ENCODE measurements around the gene ARF1.
A peak's percentile ranks its signal among the peaks of the same experiment; 100 is the strongest.

ARF1 gene

GRCh38 chr1:228071839-228072657 is 10.5 kb upstream of the ARF1 start:
- DNase-seq (ENCODE audit: low spot score), result no peak

GRCh38 chr1:228072658-228073043 is 9.9 kb upstream of the ARF1 start:
- DNase-seq (ENCODE audit: low spot score), result no peak

- no peak for DNase-seq (ENCODE audit: low spot score)
Observed at GRCh38 chr1:228073061-228073856, 9.2 kb upstream of the ARF1 start.

- no peak for DNase-seq (ENCODE audit: low spot score)
Observed at GRCh38 chr1:228073857-228074545, 8.5 kb upstream of the ARF1 start.

- no peak for DNase-seq (ENCODE audit: low spot score)
Observed at GRCh38 chr1:228074954-228075730, 7.4 kb upstream of the ARF1 start.

GRCh38 chr1:228075801-228076271 is 6.7 kb upstream of the ARF1 start:
- DNase-seq (ENCODE audit: low spot score), result no peak

- no peak for DNase-seq (ENCODE audit: low spot score)
Observed at GRCh38 chr1:228076796-228077430, 5.6 kb upstream of the ARF1 start.

GRCh38 chr1:228077565-228078330 is 4.8 kb upstream of the ARF1 start:
- DNase-seq (ENCODE audit: low spot score), result no peak

GRCh38 chr1:228079013-228079412 is 3.5 kb upstream of the ARF1 start:
- no peak for DNase-seq (ENCODE audit: low spot score)

- DNase-seq (ENCODE audit: low spot score), result no peak
Observed at GRCh38 chr1:228079601-228080263, 2.8 kb upstream of the ARF1 start.

- DNase-seq (ENCODE audit: low spot score), result no peak
Observed at GRCh38 chr1:228081144-228081543, 1.4 kb upstream of the ARF1 start.

GRCh38 chr1:228081578-228082213 is 812 bp upstream of the ARF1 start:
- DNase-seq (ENCODE audit: low spot score), result no peak

GRCh38 chr1:228082918-228083870 is 686 bp downstream of the ARF1 start:
- DNase-seq (ENCODE audit: low spot score), result no peak

- DNase-seq (ENCODE audit: low spot score), result no peak
Observed at GRCh38 chr1:228083871-228084278, 1.4 kb downstream of the ARF1 start.

- DNase-seq (ENCODE audit: low spot score), result no peak
Observed at GRCh38 chr1:228084325-228084724, 1.8 kb downstream of the ARF1 start.

GRCh38 chr1:228084797-228085196 is 2.3 kb downstream of the ARF1 start:
- DNase-seq (ENCODE audit: low spot score), result no peak

GRCh38 chr1:228085287-228085951 is 2.9 kb downstream of the ARF1 start:
- DNase-seq (ENCODE audit: low spot score), result no peak

- peak; percentile 82 for DNase-seq (ENCODE audit: low spot score)
Observed at GRCh38 chr1:228087771-228088251, 5.3 kb downstream of the ARF1 start.
